Astrocyte of the spinal cord (primary cell): ENCODE measurements around the gene PROSER2.

ENCODE experiments used
- DNase-seq: peaks from one replicate; pipeline ENCODE4 v3.0.0; 2011; ENCODE audit warnings: low read depth, low spot score
- H3K4me3 ChIP-seq: 2 replicates; pipeline ENCODE4 v1.5.1; 2011; ENCODE audit warnings: low read depth, mild to moderate bottlenecking, low read length, moderate library complexity
- in situ Hi-C: cut with HindIII; loops from 2 replicates; pipeline ENCODE4 v1.10.0; 2017; ENCODE audit warnings: low sequenced_read_pairs
- TF ChIP-seq, protein P1 (sequence below): IDR thresholded peaks from 2 replicates; pipeline ENCODE4 v1.5.1; 2012; ENCODE audit warnings: low read depth, mild to moderate bottlenecking, low read length, inconsistent platforms

PROSER2 gene

DNA sequence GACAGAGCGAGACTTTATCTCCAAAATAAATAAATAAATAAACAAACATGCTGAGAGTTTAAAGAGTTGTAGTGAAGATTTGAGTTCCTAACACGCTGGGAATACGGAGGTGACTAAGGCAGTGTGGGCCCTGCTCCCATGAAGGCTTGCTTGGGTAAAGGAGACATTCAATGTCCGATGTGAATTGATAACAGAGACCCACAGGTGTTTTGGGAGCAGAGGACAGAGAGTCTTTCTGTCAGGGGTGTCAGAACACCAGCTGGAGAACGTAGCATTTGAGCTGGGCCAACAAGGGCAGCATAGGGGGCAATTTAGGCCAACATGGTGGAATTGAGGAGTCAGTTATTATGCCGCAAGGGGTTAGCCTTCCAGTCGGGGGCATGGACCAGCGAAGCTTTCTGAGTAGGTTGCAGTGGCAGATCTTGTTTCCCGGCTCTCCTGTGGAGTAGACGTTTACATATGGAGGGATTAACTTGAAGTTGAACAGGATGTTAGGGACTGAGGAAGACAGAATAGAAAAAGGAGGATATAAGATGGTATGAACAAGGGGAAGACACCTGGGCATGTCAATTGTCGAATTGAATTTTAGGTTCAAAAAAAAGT is 5.6 kb downstream of the PROSER2 start:
- TF ChIP-seq, protein P1, sequence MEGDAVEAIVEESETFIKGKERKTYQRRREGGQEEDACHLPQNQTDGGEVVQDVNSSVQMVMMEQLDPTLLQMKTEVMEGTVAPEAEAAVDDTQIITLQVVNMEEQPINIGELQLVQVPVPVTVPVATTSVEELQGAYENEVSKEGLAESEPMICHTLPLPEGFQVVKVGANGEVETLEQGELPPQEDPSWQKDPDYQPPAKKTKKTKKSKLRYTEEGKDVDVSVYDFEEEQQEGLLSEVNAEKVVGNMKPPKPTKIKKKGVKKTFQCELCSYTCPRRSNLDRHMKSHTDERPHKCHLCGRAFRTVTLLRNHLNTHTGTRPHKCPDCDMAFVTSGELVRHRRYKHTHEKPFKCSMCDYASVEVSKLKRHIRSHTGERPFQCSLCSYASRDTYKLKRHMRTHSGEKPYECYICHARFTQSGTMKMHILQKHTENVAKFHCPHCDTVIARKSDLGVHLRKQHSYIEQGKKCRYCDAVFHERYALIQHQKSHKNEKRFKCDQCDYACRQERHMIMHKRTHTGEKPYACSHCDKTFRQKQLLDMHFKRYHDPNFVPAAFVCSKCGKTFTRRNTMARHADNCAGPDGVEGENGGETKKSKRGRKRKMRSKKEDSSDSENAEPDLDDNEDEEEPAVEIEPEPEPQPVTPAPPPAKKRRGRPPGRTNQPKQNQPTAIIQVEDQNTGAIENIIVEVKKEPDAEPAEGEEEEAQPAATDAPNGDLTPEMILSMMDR, result no peak
- no peak for DNase-seq
- in situ Hi-C loops, result no loop called here
- H3K4me3 ChIP-seq, result no peak overlapping the region

DNA sequence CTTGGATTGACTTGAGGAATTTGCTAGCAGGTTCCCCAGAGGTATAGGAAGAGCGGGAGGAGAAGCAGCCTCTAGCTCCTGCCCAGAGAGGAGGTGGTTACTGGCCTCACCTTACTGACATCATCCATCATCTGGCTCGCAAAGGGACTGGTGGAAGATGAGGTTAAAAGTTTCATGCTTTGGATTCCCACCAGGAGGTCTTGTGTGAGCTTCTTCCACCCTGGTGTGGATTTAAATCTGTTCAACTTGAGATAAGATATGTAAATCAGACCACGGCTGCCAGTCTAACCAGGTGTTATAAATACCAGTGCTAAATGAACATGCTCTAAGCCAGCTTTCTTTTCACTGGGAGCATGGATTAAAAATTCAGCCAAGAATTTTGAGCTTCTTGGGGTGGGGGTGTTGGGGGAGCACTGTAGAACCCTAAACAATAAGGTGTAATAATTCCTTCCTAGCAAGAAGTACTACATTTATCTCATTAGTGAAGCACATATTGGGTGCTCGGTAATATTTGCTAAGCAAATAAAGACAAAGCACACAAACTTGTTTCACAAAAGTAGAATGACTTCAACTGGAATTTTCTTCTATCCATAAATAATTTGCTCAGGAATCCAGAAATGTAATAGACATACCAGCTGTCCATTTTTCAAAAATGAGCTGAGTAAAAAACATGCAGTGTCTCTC is 7.8 kb downstream of the PROSER2 start:
- in situ Hi-C loops, result no loop called here
- TF ChIP-seq, protein P1, result no peak
- no peak for DNase-seq
- H3K4me3 ChIP-seq, result no peak overlapping the region

DNA sequence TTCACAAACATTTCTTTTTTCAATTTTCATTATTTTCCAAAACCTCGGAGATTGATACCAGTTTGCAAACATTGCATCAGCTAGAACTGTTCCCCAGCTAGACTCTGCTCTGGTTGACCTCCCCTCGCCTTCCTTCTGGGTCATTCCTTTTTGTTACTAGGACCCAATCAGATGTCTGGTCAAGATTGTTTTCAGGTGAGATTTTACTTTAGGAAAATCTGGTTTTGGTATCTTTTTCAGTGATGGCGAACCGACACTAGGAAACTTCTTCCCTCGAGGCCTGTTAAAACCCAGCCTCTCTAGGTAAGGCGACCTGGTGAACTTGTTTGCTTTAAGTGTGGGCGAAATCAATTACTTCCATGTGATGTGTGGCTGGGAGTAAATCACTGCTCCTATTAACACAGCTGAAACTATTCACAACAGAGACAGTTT is 8.4 kb downstream of the PROSER2 start:
- DNase-seq, result no peak
- TF ChIP-seq, protein P1, result no peak
- no peak overlapping the region for H3K4me3 ChIP-seq
- in situ Hi-C loops, result no loop called here

DNA sequence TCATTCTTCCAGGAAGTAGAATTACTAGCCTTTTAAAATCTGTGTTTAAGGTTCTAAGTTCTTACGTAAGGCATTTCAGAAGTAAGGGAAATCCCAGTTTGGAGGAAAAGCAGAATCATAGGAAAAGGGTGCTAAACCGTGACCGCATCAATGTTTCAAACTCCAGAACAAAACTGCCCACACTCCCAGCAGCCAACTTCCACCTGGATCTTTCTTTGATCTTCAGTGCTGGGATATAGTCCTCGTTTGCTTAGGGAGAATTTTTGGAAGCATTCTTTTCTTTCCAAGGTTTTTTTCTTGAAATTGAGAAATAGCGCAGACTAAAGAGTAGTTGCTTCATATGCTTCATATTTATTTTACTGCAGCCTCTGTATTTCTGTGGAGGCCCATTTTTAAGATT is 8.9 kb downstream of the PROSER2 start:
- TF ChIP-seq, protein P1, result no peak
- H3K4me3 ChIP-seq, result no peak overlapping the region
- in situ Hi-C loops, result no loop called here
- no peak for DNase-seq

DNA sequence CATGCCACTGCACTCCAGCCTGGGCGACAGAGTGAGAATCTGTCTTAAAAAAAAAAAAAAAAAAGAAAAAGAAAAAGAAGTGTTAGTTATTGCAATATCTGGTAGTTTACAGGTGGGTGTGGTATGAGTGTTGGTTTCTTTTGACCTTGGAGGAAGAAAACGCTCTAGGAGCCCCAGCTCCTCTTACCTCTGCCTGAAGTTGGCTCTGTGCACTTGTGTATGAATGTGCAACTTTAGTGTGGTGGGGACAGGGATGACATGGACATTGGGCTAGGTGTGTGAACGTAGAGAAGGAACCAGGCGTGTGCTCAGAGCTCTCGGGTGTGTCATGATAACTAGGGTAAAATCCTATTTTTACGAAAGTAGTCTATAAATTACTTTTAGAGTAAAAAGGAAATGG is 11.9 kb downstream of the PROSER2 start:
- no peak overlapping the region for H3K4me3 ChIP-seq
- DNase-seq, result no peak
- TF ChIP-seq, protein P1, result no peak
- in situ Hi-C loops, result no loop called here

DNA sequence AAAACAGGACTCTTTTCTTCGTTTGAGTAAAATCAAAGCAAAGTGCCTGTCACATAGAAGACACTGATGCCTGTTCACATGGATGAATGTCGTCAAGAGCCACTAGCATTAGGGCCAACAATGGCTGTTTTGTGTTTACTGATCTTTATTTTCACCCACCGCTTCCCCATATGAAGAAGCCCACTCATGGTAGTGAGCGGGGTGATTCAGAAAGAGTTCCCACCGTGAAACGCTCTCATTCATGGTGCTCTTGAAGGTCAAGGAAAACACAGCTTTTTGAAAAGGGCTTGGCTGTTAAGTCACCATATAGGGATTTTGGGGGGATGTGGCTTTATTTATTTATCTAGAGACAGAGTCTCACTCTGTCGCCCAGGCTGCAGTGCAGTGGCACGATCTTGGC is 12.5 kb downstream of the PROSER2 start:
- in situ Hi-C loops, result no loop called here
- TF ChIP-seq, protein P1, result no peak
- no peak overlapping the region for H3K4me3 ChIP-seq
- DNase-seq, result no peak
